HL-60/S4 treated with phorbol 12-myristate 13-acetate at 8.2 ng/mL for 4 days and 3 days (cell line): ENCODE measurements around the gene CDK15.
"Not testable (repeated sequence)": the region's sequence is repeated elsewhere in the genome, so short reads cannot be mapped to it uniquely, and the experiment has no call there.

Source experiments
- in situ Hi-C: fragments of 300-500 bp; cut with MboI; formaldehyde crosslinking; loops from 2 replicates; pipeline ENCODE4 v1.15.0; 2022; ENCODE audit warnings: low sequenced_read_pairs

CDK15 gene

DNA sequence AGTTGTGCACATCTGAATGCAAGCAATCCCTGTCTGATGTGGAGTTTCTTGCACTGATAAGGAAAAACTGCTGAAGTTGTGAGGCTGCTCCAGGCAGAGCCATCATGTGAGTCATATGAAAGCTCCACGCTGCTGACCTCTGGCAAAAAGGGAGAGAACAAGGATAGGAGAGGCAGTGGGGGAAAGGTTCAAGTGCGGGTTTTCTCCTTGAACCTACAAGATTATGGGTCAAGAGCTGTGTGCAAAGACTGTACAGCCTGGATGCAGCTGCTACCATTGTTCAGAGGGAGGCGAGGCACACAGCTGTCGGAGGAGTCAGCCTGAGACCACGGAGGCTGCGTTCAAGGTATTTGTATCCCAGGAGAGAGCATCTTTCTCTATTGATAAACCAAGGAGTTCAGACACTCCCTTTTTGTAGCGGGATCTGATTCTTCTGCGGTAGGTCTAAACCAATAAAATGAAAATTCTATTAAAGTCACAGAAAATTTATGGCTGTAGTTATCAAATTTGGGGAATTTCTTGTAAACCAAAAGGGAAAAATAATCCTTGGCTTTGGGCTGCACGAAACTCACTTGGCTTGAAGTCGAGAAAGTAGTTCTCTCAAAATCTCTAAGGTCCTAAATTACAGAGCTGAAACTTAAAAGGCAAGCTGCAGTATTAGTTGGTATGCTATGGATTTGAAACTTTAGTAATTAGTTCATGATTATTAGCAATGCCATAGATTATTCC, at the start of gene CDK15:
Gene CDK15, plus strand, starts transcription at position 96 of the 729 bp plus-strand sequence. Its CDS starts 128 bp downstream, at position 224.
- in situ Hi-C loops = no loop called here

DNA sequence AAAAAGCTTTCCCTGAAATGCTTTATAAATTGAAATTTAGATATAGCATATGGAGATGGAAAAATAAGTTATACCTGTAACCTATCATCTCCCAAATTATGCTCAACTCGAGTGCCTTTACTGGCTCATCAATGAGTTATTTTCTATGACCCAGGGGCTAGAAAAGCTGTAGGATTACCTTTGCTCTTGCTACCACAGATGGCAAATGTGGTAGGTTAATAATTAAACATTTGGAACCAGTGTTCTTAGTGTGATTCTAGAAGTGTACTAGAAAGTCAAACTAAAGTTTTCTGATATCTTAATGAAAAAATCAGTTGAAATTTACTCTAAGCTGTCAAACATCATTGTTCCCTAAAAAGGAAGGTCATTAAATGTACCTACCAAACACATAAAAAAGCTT, 48.1 kb upstream of the CDK15 start:
- in situ Hi-C loops = no loop called here

DNA sequence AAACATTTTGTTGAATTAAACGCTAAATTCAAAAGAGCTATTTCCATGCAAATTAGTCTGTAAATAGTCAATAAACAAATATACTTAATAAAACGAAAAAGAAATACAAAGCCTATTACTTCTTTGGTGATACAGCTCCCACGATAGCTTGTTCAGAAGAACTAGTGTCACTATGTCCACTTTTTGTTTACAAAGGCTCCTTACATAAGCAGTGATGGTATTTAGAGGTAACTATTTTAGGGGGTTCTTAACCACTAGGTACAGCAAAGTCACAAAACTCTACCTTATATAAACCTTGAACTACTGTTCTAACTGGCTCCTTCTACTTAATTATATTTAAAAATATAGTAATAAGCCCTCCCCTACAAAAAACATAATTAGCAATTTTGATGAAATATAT, 47.5 kb upstream of the CDK15 start:
- in situ Hi-C loops = no loop called here

DNA sequence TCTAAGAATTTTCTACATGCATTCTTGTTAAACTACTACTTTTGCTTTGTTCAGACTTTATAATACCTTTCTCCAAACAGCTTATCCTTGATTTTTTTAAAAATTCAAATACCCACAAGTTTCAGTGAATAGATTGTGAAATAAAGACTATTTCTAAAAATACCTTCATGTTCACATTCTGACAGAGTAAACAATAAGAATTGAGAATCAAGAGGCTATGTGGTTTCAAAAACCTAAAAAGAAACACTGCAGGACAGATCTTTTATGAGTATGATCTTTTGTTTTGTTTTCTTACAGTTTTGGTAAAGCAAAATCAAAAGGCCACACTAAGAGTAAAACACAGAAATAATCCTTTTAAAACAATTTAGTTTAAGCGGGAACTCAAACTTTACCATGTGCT, 46.8 kb upstream of the CDK15 start:
- in situ Hi-C loops = no loop called here

DNA sequence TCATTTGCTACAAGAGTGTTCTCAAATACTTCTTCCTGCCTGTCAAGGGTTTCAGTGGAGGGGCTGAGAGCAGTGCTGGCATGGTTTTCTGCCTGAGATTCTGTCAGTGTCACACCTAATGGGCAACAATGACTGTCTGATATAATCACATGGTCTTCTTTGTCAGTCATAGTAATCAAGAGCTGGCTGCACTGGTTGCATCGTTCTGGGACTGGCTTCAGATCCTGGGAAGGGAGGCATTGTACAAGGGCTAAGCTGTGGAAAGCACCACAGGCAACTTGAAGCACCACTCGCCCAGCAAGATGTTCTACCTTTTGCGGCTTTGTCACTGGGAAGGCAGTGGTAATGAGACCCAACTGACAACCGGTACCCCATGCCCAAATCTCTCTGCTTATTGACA, 45.2 kb upstream of the CDK15 start:
- in situ Hi-C loops = no loop called here

DNA sequence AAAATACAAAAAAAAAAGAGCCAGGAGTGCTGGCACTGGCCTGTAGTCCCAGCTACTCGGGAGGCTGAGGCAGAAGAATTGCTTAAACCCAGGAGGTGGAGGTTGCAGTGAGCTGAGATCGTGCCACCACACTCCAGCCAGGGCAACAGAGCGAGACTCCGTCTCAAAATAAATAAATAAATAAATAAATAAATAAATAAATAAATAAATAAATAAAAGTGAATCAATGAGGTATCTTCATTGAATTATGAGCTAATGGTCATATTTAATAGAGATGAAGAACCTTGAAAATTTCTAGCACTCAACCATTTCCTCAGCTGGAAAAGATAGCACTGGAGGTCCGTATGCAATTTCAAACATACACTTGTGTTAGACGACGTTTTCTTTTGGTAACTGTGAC, 41.9 kb upstream of the CDK15 start:
- in situ Hi-C loops = not testable (repeated sequence)

DNA sequence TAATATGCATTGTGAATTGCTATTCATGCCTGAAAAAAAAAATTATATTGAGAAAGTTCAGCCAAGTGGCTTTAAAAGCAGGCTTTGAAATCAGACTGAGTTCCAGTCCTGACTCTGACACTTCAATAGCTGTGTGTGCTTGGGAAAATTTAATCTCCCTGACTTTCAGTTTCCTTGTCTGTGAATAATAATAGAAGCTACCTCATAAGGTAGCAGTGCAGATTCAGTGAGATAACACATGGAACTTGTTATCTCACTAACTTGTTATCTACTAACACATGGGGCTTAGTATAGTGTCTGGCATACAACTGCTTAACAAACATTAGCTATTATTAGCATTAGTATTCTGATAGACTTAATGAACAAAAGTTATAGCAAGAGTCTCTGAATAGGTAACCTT, 40.5 kb upstream of the CDK15 start:
- in situ Hi-C loops = no loop called here

DNA sequence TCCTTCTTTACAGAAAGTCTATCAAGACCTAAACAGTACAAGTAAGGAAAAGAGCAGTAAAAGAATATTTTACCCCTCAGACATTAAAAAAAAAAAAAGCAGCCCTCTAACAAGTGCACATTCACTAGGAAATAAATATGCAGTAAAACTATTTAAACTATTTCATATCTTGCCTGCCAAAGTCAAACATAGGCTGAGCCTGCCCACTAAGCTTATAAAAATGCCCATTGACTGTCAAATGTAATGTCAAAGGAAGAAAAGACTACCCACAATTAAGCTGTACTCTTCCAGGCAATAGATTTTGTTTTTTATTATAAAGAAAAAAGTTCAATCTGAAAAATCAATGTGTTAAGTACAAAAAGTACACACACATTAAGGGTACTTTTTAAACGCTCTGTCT, 37.4 kb upstream of the CDK15 start:
- in situ Hi-C loops = no loop called here

DNA sequence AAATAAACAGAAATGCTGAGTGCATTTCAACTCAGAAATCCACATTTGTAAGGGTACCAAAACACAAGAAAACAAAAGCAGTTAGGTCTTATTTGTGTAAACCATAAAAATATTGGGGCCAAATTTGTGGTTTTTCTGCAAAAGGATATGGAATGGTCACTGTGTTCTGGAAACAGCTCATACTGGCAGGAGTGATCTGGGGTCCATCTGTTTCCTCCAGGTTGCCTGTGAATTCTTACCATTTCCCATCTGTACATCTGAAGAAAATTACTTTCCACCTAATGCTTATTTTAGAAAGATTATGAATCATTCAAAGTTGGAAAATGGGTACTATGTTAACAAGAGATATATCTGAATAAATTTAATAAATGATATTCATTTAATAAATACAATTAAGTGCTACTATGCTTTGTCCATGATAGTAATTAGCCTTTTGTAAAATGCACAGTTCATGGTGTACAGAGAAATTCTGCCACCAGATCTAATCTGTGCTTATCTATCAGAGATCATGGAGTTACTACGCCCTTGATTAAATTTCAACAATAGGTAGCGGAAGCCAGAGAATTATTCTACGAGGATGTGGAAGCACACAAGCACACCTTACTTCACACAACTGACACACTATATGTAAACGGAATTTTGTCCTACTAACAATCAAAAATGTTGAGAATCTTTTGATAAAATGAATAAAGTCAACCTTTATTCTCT, 36.5 kb upstream of the CDK15 start:
- in situ Hi-C loops = no loop called here

DNA sequence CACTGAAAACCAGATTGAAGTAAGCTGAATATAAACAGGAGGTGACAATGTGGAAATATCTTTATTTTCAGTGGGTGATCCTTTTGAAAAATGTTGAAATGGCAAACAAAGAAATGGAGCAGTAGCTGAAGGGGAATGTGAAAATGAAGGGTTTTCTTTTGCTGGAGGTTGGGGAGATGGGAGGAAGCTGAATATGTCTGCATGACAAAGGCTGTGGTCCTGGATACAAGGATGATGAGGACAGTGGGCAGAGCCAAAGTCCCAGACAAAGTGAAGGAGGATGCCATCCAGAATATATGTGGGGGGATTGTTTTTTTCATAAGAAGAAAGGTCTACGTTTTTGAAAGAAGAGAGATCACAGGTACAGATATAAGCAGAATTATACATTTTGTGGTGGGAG, 32.3 kb upstream of the CDK15 start:
- in situ Hi-C loops = no loop called here

DNA sequence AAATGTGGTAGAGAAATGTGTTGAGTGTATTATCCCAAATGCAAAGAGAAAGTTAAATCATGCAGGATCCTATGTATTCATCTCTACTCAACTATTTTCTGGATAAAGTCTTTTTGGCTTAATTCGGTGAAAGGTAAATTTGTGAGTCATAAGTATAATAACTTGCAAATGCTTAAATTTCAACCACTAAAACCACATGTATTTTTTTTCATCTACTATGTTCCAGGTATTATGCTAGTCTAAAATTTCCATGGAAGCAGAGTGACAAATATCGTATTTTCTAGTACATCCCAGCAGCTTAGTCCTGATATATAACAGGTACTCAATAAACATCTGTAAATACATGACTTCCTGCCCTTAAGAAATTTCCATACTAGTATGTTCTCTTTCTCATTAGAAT, 31.8 kb upstream of the CDK15 start:
- in situ Hi-C loops = no loop called here

DNA sequence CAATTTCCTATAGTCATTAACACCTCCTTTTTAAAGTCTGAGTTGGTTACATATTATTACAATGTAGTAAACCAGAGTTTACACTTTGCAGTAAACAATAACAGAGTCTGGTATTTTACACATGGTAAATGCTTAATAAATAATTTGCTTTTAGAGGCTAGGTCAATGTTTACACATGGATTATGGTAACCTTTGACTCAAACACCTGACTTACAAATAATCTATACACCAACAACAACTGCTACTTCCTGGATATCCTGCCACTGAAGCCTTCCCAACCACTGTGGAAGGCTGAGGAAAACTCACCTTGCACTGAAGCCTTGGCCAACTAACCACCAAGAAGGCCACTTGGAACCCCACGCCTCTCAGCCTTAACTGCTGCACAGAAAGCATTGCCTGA, 31.0 kb upstream of the CDK15 start:
- in situ Hi-C loops = loop anchor here (25.0 kb wide), 1 partner anchor 412 kb away; no protein-coding TSS in a partner anchor

DNA sequence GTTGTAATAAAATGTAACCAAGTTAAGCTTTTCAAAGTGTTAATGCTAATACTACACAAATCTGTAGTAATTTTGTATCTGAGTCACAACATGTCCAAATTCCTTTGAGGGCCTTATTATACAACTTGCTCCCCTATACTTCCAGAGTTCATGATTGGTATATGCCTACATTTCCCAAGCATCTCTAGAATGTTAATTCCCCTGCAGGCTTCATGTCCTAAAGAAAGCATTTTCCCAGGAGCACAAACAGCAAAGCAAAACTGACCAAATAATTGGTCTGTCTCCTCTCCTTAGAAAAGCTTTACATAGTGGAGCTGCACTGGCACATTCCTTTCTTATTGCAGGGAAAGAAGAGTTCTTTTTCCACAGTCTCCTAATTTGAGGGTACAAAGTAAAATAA, 29.3 kb upstream of the CDK15 start:
- in situ Hi-C loops = loop anchor here (25.0 kb wide), 1 partner anchor 410 kb away; no protein-coding TSS in a partner anchor

DNA sequence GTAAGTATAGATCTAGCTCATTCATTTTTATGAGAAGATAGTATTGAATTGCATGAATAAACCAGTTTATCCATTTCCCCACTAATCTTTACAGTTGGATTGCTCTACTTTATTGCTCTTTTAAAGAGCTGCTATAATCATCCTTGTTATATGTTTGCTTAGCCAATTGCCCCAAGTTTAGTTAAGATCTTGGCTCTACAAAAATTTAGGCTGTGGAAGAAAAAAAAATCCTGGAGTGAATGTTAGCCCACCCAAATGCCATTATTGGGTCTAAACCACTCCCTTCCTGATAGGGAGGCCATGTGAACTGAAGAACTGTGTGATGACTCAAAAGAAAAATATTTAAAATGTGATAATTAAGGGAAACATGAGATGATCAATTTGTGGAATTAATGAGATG, 28.5 kb upstream of the CDK15 start:
- in situ Hi-C loops = loop anchor here (25.0 kb wide), 1 partner anchor 409 kb away; no protein-coding TSS in a partner anchor

DNA sequence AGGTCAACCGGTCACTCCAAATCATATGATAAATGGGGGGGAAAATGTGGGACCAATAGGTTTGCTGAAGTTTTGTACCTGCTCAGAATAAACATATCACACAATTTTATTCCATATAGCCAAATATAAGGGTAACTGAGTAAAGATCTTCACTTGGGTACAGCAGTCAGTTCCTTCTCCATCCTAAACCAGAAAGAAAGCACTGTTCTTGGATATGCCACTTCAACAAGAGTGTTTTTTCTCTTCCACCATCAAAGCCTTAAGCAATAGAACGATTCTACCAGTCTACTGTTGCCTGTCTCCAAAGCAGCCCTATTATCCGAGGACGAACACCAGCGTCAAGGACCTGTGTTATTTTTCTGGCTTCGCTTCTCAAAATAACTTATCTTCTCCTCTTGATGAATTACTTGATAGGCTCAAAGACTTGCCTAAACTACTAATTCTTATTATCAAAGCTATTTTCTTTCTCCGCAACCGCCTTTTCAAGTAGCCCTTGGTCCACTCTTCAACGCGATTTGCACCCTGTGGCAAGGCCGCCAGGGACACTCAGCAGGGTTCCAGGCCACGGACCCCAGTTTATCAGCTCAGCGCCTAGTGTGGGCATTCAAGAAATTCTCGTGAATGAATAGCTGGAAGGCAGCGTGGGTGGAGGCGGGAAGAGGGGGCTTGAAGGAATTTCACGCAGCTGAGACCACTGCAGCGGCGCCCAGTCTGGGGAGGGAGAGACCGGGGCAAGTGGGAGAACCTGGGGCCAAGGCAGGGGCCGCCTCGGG, 26.2 kb upstream of the CDK15 start:
- in situ Hi-C loops = loop anchor here (25.0 kb wide), 1 partner anchor 407 kb away; no protein-coding TSS in a partner anchor

DNA sequence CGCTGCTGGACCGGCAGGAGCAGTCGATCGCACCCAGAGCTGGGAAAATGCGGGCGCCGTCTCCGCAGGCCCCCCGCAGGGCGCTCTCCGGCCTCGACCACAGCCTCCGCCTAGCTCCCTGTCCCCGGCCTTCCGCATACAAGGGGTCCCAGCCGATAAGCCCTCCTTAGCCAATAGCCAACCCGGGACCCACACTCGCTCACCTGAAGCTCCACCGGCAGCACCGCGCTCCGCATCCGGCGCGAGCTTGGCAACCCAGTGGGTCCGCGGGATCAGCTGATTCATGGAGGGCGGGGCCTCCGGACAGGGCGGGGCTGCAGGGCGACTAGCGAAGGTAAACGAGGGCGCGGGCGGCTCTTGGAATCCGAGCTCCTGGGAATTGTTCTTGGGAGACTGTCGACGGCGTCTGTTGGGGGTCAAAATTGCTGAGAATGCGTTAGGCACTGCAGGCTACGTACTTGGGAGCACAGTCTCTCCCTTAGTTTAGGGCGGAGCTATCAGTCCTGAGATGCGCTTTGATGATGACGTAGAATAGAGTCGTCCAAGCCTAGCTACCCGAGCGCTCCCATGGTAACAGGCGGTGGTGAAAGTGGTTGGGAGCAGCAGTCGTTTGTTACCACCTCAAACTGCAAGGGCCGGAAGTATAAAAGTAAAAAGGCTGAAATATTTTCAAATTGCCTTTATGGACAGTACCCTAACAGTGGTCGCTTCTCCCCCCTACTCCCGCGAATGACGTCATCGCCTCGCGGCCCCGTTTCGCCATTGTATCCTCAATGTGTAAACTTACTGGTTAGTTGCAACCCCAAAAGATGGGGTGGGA, 25.5 kb upstream of the CDK15 start, which contains the start of gene ALS2:
Gene ALS2, minus strand, starts transcription at position 260 of the 820 bp plus-strand sequence. CDS start 12,048 bp downstream, outside the sequence.
- in situ Hi-C loops = loop anchor here (25.0 kb wide), 1 partner anchor 406 kb away; no protein-coding TSS in a partner anchor

DNA sequence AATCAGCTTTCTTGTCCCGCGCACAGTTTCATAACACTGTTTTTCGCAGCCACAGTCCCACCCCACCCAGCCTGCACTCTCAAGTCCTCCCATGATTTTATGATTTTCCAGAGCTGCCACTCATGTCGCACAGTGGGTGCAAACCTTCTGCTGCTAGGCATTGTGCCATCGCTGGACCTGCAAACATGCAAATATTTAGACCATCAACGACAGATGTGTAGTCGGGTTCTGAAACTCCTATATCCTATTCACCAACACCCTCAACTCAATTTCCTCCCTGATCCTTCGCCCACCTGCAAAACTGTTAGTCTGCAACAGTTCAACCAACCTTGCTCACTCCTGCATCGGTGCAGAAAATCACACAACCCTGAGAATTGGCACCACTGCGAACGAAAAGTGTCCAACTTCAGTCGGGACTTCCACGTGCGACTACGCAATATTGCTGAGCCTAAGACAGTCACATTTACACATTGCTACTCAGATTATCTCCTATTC, 24.7 kb upstream of the CDK15 start:
- in situ Hi-C loops = loop anchor here (25.0 kb wide), 1 partner anchor 406 kb away; no protein-coding TSS in a partner anchor

DNA sequence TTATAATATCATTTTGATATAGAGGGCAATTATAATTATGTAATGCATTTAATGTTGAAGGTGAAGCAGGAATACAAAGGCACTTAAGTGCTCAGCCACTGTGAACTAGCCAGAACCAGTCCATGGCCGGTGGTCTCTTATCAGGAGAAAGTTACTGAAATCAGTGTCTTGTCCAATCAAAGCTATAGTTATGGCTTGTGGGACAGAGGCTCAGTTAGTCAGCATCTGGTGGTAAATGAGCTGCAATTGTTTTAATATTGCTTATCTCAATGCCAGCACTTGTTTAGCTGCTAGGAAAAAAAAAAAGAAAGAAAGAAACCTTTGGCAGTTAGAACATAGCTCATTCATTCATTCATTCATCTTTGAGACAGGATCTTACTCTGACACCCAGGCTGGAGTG, 21.8 kb upstream of the CDK15 start:
- in situ Hi-C loops = loop anchor here (25.0 kb wide), 1 partner anchor 403 kb away; no protein-coding TSS in a partner anchor

DNA sequence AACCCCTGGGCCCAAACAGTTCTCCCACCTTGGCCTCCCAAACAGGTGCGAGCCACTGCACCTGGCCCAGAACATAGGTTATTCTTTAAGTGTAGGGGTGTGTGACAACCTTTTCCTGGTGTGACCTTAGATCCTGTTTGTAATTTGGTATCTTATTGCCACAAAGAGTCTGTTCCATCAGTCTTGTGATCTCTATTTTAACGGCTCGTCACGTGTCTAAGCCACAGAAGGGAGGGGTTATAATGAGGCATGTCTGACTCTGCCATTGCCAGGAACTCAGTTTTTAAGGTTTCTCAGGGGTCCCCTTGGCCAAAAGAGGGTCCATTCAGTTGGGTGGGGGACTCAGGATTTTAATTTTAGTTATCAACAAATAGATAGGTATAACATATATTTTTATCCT, 21.2 kb upstream of the CDK15 start:
- in situ Hi-C loops = loop anchor here (25.0 kb wide), 1 partner anchor 402 kb away; no protein-coding TSS in a partner anchor

DNA sequence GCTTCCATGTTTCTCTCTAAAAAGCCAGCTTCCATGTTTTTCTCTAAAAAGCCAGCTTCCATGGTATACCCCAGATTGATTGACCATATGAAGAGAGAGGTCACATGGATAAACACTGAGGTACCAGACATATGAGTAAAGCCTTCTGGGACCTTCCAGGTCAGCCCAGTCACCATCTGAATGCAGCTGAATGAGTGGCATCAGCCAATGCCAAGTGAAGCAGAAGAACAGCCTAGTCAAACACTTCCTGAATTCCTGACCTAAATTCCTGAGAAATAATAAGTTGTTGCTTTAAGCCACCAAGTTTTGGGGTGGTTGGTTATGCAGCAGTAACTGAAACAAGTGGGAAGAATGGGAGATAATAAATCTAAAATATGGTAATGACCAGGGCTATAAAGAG, 19.9 kb upstream of the CDK15 start:
- in situ Hi-C loops = loop anchor here (25.0 kb wide), 1 partner anchor 401 kb away; no protein-coding TSS in a partner anchor
